HepG2 (cell line): ENCODE results near the gene GEMIN8. TPM values are rescaled to one million over a fixed set of nuclear protein-coding genes. Genes with fewer than 3 reads are reported as not detected.

Source experiments
- ATAC-seq: fragments of 200-7000 bp; cut with Tn5 transposase; 3 replicates; pipeline ENCODE4 v1.9.1; 2020; ENCODE audit warnings: mild to moderate bottlenecking, moderate library complexity
- Bru-seq: library from RNA; stranded (reverse); fragments of 400-500 nt; gene quantifications from one replicate; lab custom pipeline; 2021; lab: Mats Ljungman, UMichigan
- BruChase-seq, 2 experiments: library from RNA; stranded (reverse); fragments of 400-500 nt; gene quantifications; one replicate each; lab custom pipeline; 2021; lab: Mats Ljungman, UMichigan
- BruUV-seq: library from RNA; stranded (reverse); fragments of 400-500 nt; replicated peaks from 2 replicates; lab custom pipeline; 2021; lab: Mats Ljungman, UMichigan
- CTCF ChIA-PET: fragments of 300-600 bp; formaldehyde crosslinking; extraction: SDS; loops from one replicate; lab custom pipeline; 2021; ENCODE audit warnings: low total read pairs, inconsistent platforms, low intra/inter-chr PET ratio; lab: Yijun Ruan, JAX
- POLR2A ChIA-PET: fragments of 350-600 bp; sonication (Branson Sonifier 250); formaldehyde crosslinking; loops from one replicate; lab custom pipeline; 2020; ENCODE audit warnings: antibody characterized with exemption, inconsistent platforms; lab: Yijun Ruan, JAX
- DNase-seq: peaks from one replicate; pipeline ENCODE4 v3.0.0-alpha.2; 2015; ENCODE audit warnings: low spot score
- FAIRE-seq: peaks from 3 replicates; lab custom pipeline; 2011; peaks lifted over from hg19 to GRCh38; lab: Jason Lieb, UNC
- H2AFZ ChIP-seq: one replicate; pipeline ENCODE4 v1.6.1; 2011; ENCODE audit warnings: low read length, inconsistent platforms
- H3K27ac ChIP-seq: fragments of 300-600 bp; 3 replicates; pipeline ENCODE4 v1.8.0; 2011; ENCODE audit warnings: mixed run types, mild to moderate bottlenecking, mixed read lengths, low read length, inconsistent platforms; ENCODE audit not compliant: insufficient read depth; ENCODE audit errors: extremely low read length
- H3K27me3 ChIP-seq, 2 experiments: fragments of 200-600 bp in 1 of 2; 2 replicates in 1 of 2; 3 replicates in 1 of 2; pipeline versions ENCODE4 v1.6.0 to v1.8.0; 2011; ENCODE audit warnings: low read length in 2 of 2, mild to moderate bottlenecking in 2 of 2, moderate library complexity in 2 of 2, inconsistent platforms in 1 of 2; ENCODE audit not compliant: insufficient read depth in 2 of 2, control insufficient read depth in 1 of 2
- H3K36me3 ChIP-seq, 2 experiments: fragments of 200-600 bp in 1 of 2; replicated peaks in 1 of 2; 2 replicates in 1 of 2; 3 replicates in 1 of 2; pipeline versions ENCODE4 v1.5.1 to v1.8.0; 2011; ENCODE audit warnings: low read length in 2 of 2, inconsistent platforms in 1 of 2; ENCODE audit not compliant: insufficient read depth in 2 of 2, control insufficient read depth in 1 of 2
- H3K4me1 ChIP-seq: 2 replicates; pipeline ENCODE4 v1.5.1; 2012; ENCODE audit warnings: low read length, inconsistent platforms; ENCODE audit not compliant: insufficient read depth
- H3K4me2 ChIP-seq: 2 replicates; pipeline ENCODE4 v1.6.0; 2011; ENCODE audit warnings: low read depth, low read length, inconsistent platforms
- H3K4me3 ChIP-seq, 3 experiments: fragments of 200-600 bp in 1 of 3; sonication (generic), shearing (Covaris generic) in 1 of 3; replicated peaks in 1 of 3; 2 replicates each; pipeline ENCODE4 v1.5.1; 2011 to 2016; ENCODE audit warnings: low read length in 3 of 3, inconsistent platforms in 2 of 3, low read depth in 2 of 3, mild to moderate bottlenecking in 2 of 3, control low read depth in 1 of 3, mixed read lengths in 1 of 3; ENCODE audit not compliant: insufficient read depth in 1 of 3
- H3K79me2 ChIP-seq: one replicate; pipeline ENCODE4 v1.6.1; 2011; ENCODE audit warnings: low read length, inconsistent platforms; ENCODE audit not compliant: insufficient read depth
- H3K9ac ChIP-seq: 2 replicates; pipeline ENCODE4 v1.6.0; 2011; ENCODE audit warnings: mild to moderate bottlenecking, low read depth, low read length, inconsistent platforms; ENCODE audit not compliant: insufficient read depth
- H3K9me3 ChIP-seq: 2 replicates; pipeline ENCODE4 v1.5.1; 2012; ENCODE audit warnings: mild to moderate bottlenecking, low read length
- H4K20me1 ChIP-seq: 2 replicates; pipeline ENCODE4 v1.6.0; 2011; ENCODE audit warnings: inconsistent platforms, mild to moderate bottlenecking, low read length, moderate library complexity; ENCODE audit not compliant: insufficient read depth
- BATF2 ChIP-seq: sonication (generic); formaldehyde crosslinking; IDR thresholded peaks from 2 replicates; pipeline ENCODE4 v1.8.0; 2022; ENCODE audit warnings: mild to moderate bottlenecking, missing genetic modification reagents, moderate library complexity
- MIER2 ChIP-seq: IDR thresholded peaks from 2 replicates; pipeline ENCODE4 v1.6.1; 2016; ENCODE audit warnings: missing biosample characterization, missing genetic modification reagents
- NKX3-1 ChIP-seq: sonication (generic); formaldehyde crosslinking; IDR thresholded peaks from 2 replicates; pipeline ENCODE4 v1.5.0; 2020; ENCODE audit warnings: missing genetic modification reagents
- PHF20 ChIP-seq: sonication (generic); formaldehyde crosslinking; IDR thresholded peaks from 2 replicates; pipeline ENCODE4 v1.5.0; 2020; ENCODE audit warnings: mild to moderate bottlenecking, missing genetic modification reagents
- TOPORS ChIP-seq: sonication (generic); formaldehyde crosslinking; IDR thresholded peaks from 2 replicates; pipeline ENCODE4 v1.8.0; 2023; ENCODE audit warnings: mild to moderate bottlenecking, missing genetic modification reagents
- ZFX ChIP-seq: sonication (generic); formaldehyde crosslinking; IDR thresholded peaks from 2 replicates; pipeline ENCODE4 v1.4.0; 2020; ENCODE audit warnings: mild to moderate bottlenecking, low read depth, missing genetic modification reagents, moderate library complexity
- ZNF256 ChIP-seq: sonication (generic); formaldehyde crosslinking; conservative IDR thresholded peaks from 2 replicates; pipeline ENCODE4 v1.4.0; 2020; ENCODE audit warnings: missing genetic modification reagents
- ZNF264 ChIP-seq: sonication (generic); formaldehyde crosslinking; IDR thresholded peaks from 2 replicates; pipeline ENCODE4 v1.4.0; 2020; ENCODE audit warnings: missing genetic modification reagents
- ZNF44 ChIP-seq: sonication (generic); formaldehyde crosslinking; IDR thresholded peaks from 2 replicates; pipeline ENCODE4 v1.5.1; 2020; ENCODE audit warnings: mild to moderate bottlenecking, missing genetic modification reagents
- WGBS: methylation state at CpG from one replicate; pipeline ENCODE4 v1.1.6; 2017; ENCODE audit warnings: low lambda C conversion rate; 5-methylcytosine and 5-hydroxymethylcytosine counted together
- in situ Hi-C: cut with HindIII; loops from 2 replicates; pipeline ENCODE4 v1.10.0; 2017; ENCODE audit warnings: low pct_unique_long_range_greater_than_20kb; ENCODE audit not compliant: extremely low pct_ligation_motif_present
- intact Hi-C: fragments of 100-400 bp; cut with micrococcal nuclease; formaldehyde crosslinking; loops from one replicate; pipeline ENCODE4 v1.10.0; 2022; ENCODE audit not compliant: unreplicated experiment
- long read RNA-seq, 2 experiments: library from RNA in 1 of 2; library from polyadenylated mRNA in 1 of 2; stranded (forward) in 1 of 2; unstranded in 1 of 2; transcript quantifications; one replicate each; pipeline ENCODE4 v2.0.0, GENCODE V29; 2019 to 2022
- polyA minus RNA-seq, 3 experiments: library from RNA; depleted of rRNA, polyadenylated mRNA; stranded (reverse); fragments of >200 nt; gene quantifications; 2 replicates each; pipeline ENCODE4 v1.2.3, GENCODE V29; 2011; ENCODE audit warnings: low replicate concordance in 1 of 3
- polyA plus RNA-seq, 8 experiments: library from polyadenylated mRNA; depleted of rRNA in 3 of 8; stranded (reverse) in 7 of 8; unstranded in 1 of 8; fragments of >200 nt; fragmentation: Illumina TruSeq in 4 of 8; extraction: Trizol in 4 of 8; gene quantifications; 2 replicates each; pipeline versions ENCODE4 v1.2.1 to v1.2.3, GENCODE V29; 2011 to 2016; ENCODE audit warnings: low read depth in 4 of 8, missing spikeins in 1 of 8, mixed read lengths in 1 of 8; ENCODE audit not compliant: insufficient read depth in 1 of 8
- total RNA-seq, 5 experiments: library from RNA; depleted of rRNA; stranded (reverse); fragments of >200 nt; fragmentation: Illumina TruSeq; extraction: Trizol; gene quantifications; 2 replicates each; pipeline ENCODE4 v1.2.3, GENCODE V29; 2016; ENCODE audit warnings: low read depth in 1 of 5
- TF ChIP-seq, protein P1 (sequence below): sonication (generic); formaldehyde crosslinking; IDR thresholded peaks from 2 replicates; pipeline ENCODE4 v1.4.0; 2020; ENCODE audit warnings: missing genetic modification reagents
- TF ChIP-seq, protein P2 (sequence below): sonication (generic); formaldehyde crosslinking; IDR thresholded peaks from 2 replicates; pipeline ENCODE4 v1.5.0; 2020; ENCODE audit warnings: mild to moderate bottlenecking, missing genetic modification reagents

Gene GEMIN8, protein sequence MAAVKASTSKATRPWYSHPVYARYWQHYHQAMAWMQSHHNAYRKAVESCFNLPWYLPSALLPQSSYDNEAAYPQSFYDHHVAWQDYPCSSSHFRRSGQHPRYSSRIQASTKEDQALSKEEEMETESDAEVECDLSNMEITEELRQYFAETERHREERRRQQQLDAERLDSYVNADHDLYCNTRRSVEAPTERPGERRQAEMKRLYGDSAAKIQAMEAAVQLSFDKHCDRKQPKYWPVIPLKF
- total RNA-seq (2016; rRNA removed; fragmentation: Illumina TruSeq; extraction: Trizol) (9.7 and 10.5 TPM in 2 replicates), polyA plus RNA-seq (2011; rRNA removed) (19.9 and 23.7 TPM in 2 replicates), polyA minus RNA-seq (2011; rRNA and poly(A)+ RNA removed; ENCODE audit: low replicate concordance) (15.1 and 20.5 TPM in 2 replicates), Bru-seq, nascent RNA (percentile 61 among the genes with signal in this experiment), BruChase-seq, experiment 1, labeled RNA remaining after a 6-hour chase (percentile 65 among the genes with signal in this experiment), BruChase-seq, experiment 2, labeled RNA remaining after a 2-hour chase (percentile 64 among the genes with signal in this experiment)
- total RNA-seq (2016; cell fraction: cytosol; rRNA removed; fragmentation: Illumina TruSeq; extraction: Trizol; ENCODE audit: low read depth) = 4.4 and 4.9 TPM in 2 replicates
- 10.1 and 10.6 TPM in 2 replicates for total RNA-seq (2016; cell fraction: insoluble cytoplasmic fraction; rRNA removed; fragmentation: Illumina TruSeq; extraction: Trizol)
- 3.6 and 4.3 TPM in 2 replicates for total RNA-seq (2016; cell fraction: membrane; rRNA removed; fragmentation: Illumina TruSeq; extraction: Trizol)
- 9.3 and 9.8 TPM in 2 replicates for total RNA-seq (2016; cell fraction: nucleus; rRNA removed; fragmentation: Illumina TruSeq; extraction: Trizol)
- 15.6 and 18.7 TPM in 2 replicates for polyA plus RNA-seq (2011; cell fraction: cytosol; rRNA removed)
- 26.2 and 28.6 TPM in 2 replicates for polyA plus RNA-seq (2011; cell fraction: nucleus; rRNA removed)
- 7.6 and 10.5 TPM in 2 replicates for polyA plus RNA-seq (2012)
- polyA plus RNA-seq (2016; cell fraction: cytosol; fragmentation: Illumina TruSeq; extraction: Trizol; ENCODE audit: low read depth) = 3.1 and 3.3 TPM in 2 replicates
- polyA plus RNA-seq (2016; cell fraction: insoluble cytoplasmic fraction; fragmentation: Illumina TruSeq; extraction: Trizol; ENCODE audit: low read depth) = 13.7 and 14.2 TPM in 2 replicates
- polyA plus RNA-seq (2016; cell fraction: membrane; fragmentation: Illumina TruSeq; extraction: Trizol; ENCODE audit: low read depth) = 2.7 TPM in 2 replicates
- polyA plus RNA-seq (2016; cell fraction: nucleus; fragmentation: Illumina TruSeq; extraction: Trizol; ENCODE audit: insufficient read depth, low read depth) = 17.3 and 18.9 TPM in 2 replicates
- polyA minus RNA-seq (2011; cell fraction: cytosol; rRNA and poly(A)+ RNA removed) = 4.9 and 6.2 TPM in 2 replicates
- 14.9 and 15.2 TPM in 2 replicates for polyA minus RNA-seq (2011; cell fraction: nucleus; rRNA and poly(A)+ RNA removed)
- long read RNA-seq, experiment 1, partial matches to known transcripts = 0 of 10 reads
- long read RNA-seq, experiment 1, other reads (novel, unspliced or antisense) = 9 of 10 reads
- long read RNA-seq, experiment 2, partial matches to known transcripts = 8 of 15 reads
- long read RNA-seq, experiment 2, other reads (novel, unspliced or antisense) = 4 of 15 reads

GRCh38 chrX:14029425-14030173 is at the start of gene GEMIN8:
Gene GEMIN8, minus strand, starts transcription at chrX:14029892. Its CDS starts 8,414 bp downstream, at chrX:14021478.
- peak within 1 kb of the TSS; percentile 55 to 81 (median 75) for H3K4me3 ChIP-seq
- intact Hi-C loops (no loop called here), in situ Hi-C loops (loop anchor here (5.0 to 10.0 kb wide), 3 partner anchors 265 to 515 kb away; partner anchors contain the start of gene TCEANC)
- H3K9ac ChIP-seq = peak within 1 kb of the TSS; percentile 75
- H3K4me2 ChIP-seq = peak within 1 kb of the TSS; percentile 74
- peak; percentile 98 for ATAC-seq
- H3K27me3 ChIP-seq = no peaks in the 10 kb centered on the region
- no peaks in the 10 kb centered on the region for H3K9me3 ChIP-seq
- peak; percentile 18 for FAIRE-seq
- ChIA-PET CTCF (interaction anchor here (1.3 kb wide), 1 partner anchor 279 kb away, joined by 5 read pairs; no protein-coding TSS in a partner anchor), POLR2A (interaction anchor here (1.0 to 2.1 kb wide), 3 partner anchors 295 to 376 kb away, joined by 3 to 13 read pairs (median 4); partner anchors contain the start of genes OFD1, TCEANC and TRAPPC2)
- no peaks in the 10 kb centered on the region for H3K36me3 ChIP-seq
- H3K27ac ChIP-seq = peak within 1 kb of the TSS; percentile 69
- H4K20me1 ChIP-seq = no peaks in the 10 kb centered on the region
- peak within 1 kb of the TSS; percentile 27 for H2AFZ ChIP-seq
- 0% methylated on average over 4 of the region's 67 CpGs for WGBS
- DNase-seq = peak; percentile 71
- BruUV-seq = no TSS peak
- H3K4me1 ChIP-seq = peaks cover 11% of the 10 kb centered on the region; the same call in 1 of the 2 replicates
- H3K79me2 ChIP-seq = no peaks in the 10 kb centered on the region
- TF ChIP-seq ZNF44 (CRISPR knock-in tag) = no peak
- TF ChIP-seq, protein P1, sequence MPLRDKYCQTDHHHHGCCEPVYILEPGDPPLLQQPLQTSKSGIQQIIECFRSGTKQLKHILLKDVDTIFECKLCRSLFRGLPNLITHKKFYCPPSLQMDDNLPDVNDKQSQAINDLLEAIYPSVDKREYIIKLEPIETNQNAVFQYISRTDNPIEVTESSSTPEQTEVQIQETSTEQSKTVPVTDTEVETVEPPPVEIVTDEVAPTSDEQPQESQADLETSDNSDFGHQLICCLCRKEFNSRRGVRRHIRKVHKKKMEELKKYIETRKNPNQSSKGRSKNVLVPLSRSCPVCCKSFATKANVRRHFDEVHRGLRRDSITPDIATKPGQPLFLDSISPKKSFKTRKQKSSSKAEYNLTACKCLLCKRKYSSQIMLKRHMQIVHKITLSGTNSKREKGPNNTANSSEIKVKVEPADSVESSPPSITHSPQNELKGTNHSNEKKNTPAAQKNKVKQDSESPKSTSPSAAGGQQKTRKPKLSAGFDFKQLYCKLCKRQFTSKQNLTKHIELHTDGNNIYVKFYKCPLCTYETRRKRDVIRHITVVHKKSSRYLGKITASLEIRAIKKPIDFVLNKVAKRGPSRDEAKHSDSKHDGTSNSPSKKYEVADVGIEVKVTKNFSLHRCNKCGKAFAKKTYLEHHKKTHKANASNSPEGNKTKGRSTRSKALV (CRISPR knock-in tag) = no peak
- TF ChIP-seq BATF2 (CRISPR knock-in tag) = no peak
- no peak for TF ChIP-seq ZNF256
- peak; percentile 90 for TF ChIP-seq ZFX (CRISPR knock-in tag)
- TF ChIP-seq TOPORS = 0 out of 2 replicates have a peak, but pooled peaks have one; percentile 21
- TF ChIP-seq MIER2 = no peak
- TF ChIP-seq ZNF264 (CRISPR knock-in tag) = no peak
- TF ChIP-seq, protein P2, sequence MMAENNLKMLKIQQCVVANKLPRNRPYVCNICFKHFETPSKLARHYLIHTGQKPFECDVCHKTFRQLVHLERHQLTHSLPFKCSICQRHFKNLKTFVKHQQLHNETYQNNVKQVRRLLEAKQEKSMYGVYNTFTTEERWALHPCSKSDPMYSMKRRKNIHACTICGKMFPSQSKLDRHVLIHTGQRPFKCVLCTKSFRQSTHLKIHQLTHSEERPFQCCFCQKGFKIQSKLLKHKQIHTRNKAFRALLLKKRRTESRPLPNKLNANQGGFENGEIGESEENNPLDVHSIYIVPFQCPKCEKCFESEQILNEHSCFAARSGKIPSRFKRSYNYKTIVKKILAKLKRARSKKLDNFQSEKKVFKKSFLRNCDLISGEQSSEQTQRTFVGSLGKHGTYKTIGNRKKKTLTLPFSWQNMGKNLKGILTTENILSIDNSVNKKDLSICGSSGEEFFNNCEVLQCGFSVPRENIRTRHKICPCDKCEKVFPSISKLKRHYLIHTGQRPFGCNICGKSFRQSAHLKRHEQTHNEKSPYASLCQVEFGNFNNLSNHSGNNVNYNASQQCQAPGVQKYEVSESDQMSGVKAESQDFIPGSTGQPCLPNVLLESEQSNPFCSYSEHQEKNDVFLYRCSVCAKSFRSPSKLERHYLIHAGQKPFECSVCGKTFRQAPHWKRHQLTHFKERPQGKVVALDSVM (CRISPR knock-in tag) = peak; percentile 26; the same call in 1 of the 2 replicates
- peak; percentile 86 for TF ChIP-seq PHF20 (CRISPR knock-in tag)
- TF ChIP-seq NKX3-1 (CRISPR knock-in tag) = no peak
